Measurements from ENCODE around the gene MB21D2. TPM values are rescaled to one million over a fixed set of nuclear protein-coding genes. Genes with fewer than 3 reads are reported as not detected.
"Not testable (repeated sequence)": the region's sequence is repeated elsewhere in the genome, so short reads cannot be mapped to it uniquely, and the experiment has no call there.

The MB21D2 gene
- total RNA-seq (1 to 10 TPM; 3.9 to 4.5 TPM), polyA plus RNA-seq (1 to 10 TPM; 3.3 to 5.3 TPM)
- long read RNA-seq, donor 1, transcript MB21D2-201 (2 exons, 3,368 nt): major isoform, 6 of 11 reads
- long read RNA-seq, donor 1, partial matches to known transcripts: 0 of 11 reads
- long read RNA-seq, donor 1, other reads (novel, unspliced or antisense): 5 of 11 reads
- long read RNA-seq, donor 2, partial matches to known transcripts: 0 of 6 reads
- long read RNA-seq, donor 2, other reads (novel, unspliced or antisense): 3 of 6 reads

DNA sequence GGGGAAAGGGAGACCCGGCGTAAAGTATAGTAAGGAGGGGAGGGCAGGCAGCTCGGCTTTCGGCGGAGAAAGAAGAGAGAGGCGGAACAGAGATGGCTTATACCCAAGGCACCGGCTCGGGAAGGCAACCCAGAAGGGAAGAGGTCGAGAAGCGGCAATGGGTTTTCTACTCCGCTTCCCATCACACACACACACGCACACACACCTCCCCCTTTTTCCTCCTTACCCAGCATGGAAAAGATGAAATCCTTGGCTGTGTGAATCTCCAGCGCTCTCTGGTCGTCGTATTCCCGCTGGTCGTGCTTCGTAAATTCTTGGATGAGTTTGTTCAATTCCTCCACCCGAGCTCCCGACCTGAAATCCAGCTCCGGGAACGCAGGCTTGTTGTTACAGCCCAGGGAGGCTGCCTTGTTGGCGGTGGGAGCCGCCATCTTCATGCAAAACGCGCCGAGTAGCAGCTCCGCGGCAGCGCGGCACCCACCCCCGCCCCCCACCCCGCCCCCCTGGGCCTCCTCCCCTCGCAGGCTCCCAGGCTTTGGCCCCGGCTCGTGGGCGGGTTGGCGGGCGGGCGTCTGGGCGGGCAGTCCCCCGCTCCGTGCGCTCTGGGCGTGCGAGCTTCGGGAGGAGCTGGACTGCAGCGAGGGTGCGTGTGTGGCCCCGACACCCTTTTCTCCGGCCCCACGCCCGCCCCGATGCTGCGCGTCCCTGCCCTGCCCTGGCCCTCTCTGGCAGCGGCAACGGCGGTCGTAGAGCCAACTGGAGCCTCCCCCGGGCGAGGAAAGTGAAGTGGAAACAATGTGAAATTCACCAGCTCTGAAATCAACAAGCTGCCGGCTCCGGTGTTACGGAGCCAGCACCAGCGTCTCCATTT, at the start of gene MB21D2:
TSS of gene MB21D2 (minus strand) at position 453 of the 871 bp plus-strand sequence. CDS start at position 437, 16 bp downstream.
- ATAC-seq (ENCODE audit: low FRiP score): peak; percentile 91
- peaks cover 4 to 9% of the 10 kb centered on the region in 2 donors for H3K4me1 ChIP-seq (ENCODE audit: control insufficient read depth in 1 of 2, insufficient read depth in 2 of 2, low read length in 2 of 2)
- H3K36me3 ChIP-seq (ENCODE audit: control insufficient read depth in 1 of 2, insufficient read depth in 2 of 2, low read length in 1 of 2): no peaks in the 10 kb centered on the region
- 0% methylated on average over 55 to 66 of the region's 66 CpGs for WGBS, 2 donors
- H3K27ac ChIP-seq (ENCODE audit: low read depth in 1 of 2, low read length in 2 of 2): peak within 1 kb of the TSS in 1 of 2 donors; percentile 93
- H3K27me3 ChIP-seq (ENCODE audit: control insufficient read depth in 1 of 2, insufficient read depth in 2 of 2, low read length in 1 of 2): no peaks in the 10 kb centered on the region
- peak; percentile 88 to 92 for DNase-seq
- intact Hi-C loops (cut with DNase I): loop anchor here (2.0 to 5.0 kb wide), 3 partner anchors 80 to 100 kb away; no protein-coding TSS in a partner anchor
- H3K9me3 ChIP-seq (ENCODE audit: control insufficient read depth, low read length): no peaks in the 10 kb centered on the region
- H3K4me3 ChIP-seq (ENCODE audit: low read length in 2 of 2): peak within 1 kb of the TSS; percentile 55 to 91

DNA sequence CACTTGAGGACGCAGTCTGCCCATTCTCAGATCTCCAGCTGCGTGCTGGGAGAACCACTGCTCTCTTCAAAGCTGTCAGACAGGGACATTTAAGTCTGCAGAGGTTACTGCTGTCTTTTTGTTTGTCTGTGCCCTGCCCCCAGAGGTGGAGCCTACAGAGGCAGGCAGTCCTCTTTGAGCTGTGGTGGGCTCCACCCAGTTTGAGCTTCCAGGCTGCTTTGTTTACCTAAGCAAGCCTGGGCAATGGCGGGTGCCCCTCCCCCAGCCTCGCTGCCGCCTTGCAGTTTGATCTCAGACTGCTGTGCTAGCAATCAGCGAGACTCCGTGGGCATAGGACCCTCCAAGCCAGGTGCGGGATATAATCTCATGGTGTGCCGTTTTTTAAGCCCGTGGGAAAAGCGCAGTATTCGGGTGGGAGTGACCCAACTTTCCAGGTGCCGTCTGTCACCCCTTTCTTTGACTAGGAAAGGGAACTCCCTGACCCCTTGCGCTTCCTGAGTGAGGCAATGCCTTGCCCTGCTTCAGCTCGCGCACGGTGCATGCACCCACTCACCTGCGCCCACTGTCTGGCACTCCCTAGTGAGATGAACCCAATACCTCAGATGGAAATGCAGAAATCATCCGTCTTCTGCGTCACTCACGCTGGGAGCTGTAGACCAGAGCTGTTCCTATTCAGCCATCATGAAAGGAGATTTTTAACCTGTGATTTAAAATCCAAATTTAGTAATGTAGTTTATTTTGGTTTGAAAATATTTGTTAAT, 47.5 kb upstream of the MB21D2 start:
- H3K27me3 ChIP-seq (ENCODE audit: control insufficient read depth in 1 of 2, insufficient read depth in 2 of 2, low read length in 1 of 2); DNase-seq; H3K4me3 ChIP-seq (ENCODE audit: low read length in 2 of 2); intact Hi-C loops (cut with DNase I); H3K27ac ChIP-seq (ENCODE audit: low read depth in 1 of 2, low read length in 2 of 2); ATAC-seq (ENCODE audit: low FRiP score); H3K36me3 ChIP-seq (ENCODE audit: control insufficient read depth in 1 of 2, insufficient read depth in 2 of 2, low read length in 1 of 2); H3K9me3 ChIP-seq (ENCODE audit: control insufficient read depth, low read length); H3K4me1 ChIP-seq (ENCODE audit: control insufficient read depth in 1 of 2, insufficient read depth in 2 of 2, low read length in 2 of 2): not testable (repeated sequence)
- WGBS, 2 donors: 84% methylated on average over 18 to 21 of the region's 21 CpGs

DNA sequence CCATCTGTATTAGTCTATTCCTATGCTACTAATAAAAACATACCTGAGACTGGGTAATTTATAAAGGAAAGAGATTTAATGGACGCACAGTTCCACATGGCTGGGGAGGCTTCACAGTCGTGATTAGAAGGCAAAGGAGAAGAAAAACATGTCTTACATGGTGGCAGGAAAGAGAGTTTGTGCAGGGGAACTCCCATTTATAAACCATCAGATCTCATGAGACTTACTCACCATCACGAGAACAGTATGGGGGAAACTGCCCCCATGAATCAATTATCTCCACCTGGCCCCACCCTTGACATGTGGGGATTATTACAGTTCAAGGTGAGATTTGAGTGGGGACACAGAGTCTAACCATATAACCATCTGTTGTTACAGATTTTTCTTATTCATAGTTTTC, 42.1 kb upstream of the MB21D2 start:
- H3K4me3 ChIP-seq (ENCODE audit: low read length in 2 of 2): no peak overlapping the region
- DNase-seq (no peak), ATAC-seq (ENCODE audit: low FRiP score) (no peak)
- intact Hi-C loops (cut with DNase I): no loop called here
- WGBS, 2 donors: 79 to 82% methylated on average over 3 of the region's 3 CpGs
- no peak overlapping the region for H3K27ac ChIP-seq (ENCODE audit: low read depth in 1 of 2, low read length in 2 of 2)
- no peaks in the 10 kb centered on the region for H3K4me1 ChIP-seq (ENCODE audit: control insufficient read depth in 1 of 2, insufficient read depth in 2 of 2, low read length in 2 of 2)
- H3K9me3 ChIP-seq (ENCODE audit: control insufficient read depth, low read length): no peaks in the 10 kb centered on the region
- no peaks in the 10 kb centered on the region for H3K36me3 ChIP-seq (ENCODE audit: control insufficient read depth in 1 of 2, insufficient read depth in 2 of 2, low read length in 1 of 2)
- H3K27me3 ChIP-seq (ENCODE audit: control insufficient read depth in 1 of 2, insufficient read depth in 2 of 2, low read length in 1 of 2): no peaks in the 10 kb centered on the region

- no peak for DNase-seq
- H3K36me3 ChIP-seq (ENCODE audit: control insufficient read depth in 1 of 2, insufficient read depth in 2 of 2, low read length in 1 of 2): no peaks in the 10 kb centered on the region
- no peak overlapping the region for H3K27ac ChIP-seq (ENCODE audit: low read depth in 1 of 2, low read length in 2 of 2)
- no peaks in the 10 kb centered on the region for H3K9me3 ChIP-seq (ENCODE audit: control insufficient read depth, low read length)
- H3K4me3 ChIP-seq (ENCODE audit: low read length in 2 of 2): no peak overlapping the region
- peak; percentile 11 for ATAC-seq (ENCODE audit: low FRiP score)
- intact Hi-C loops (cut with DNase I): no loop called here
- H3K27me3 ChIP-seq (ENCODE audit: control insufficient read depth in 1 of 2, insufficient read depth in 2 of 2, low read length in 1 of 2): no peaks in the 10 kb centered on the region
- no peaks in the 10 kb centered on the region for H3K4me1 ChIP-seq (ENCODE audit: control insufficient read depth in 1 of 2, insufficient read depth in 2 of 2, low read length in 2 of 2)
Measured at GRCh38 chr3:192958219-192958872, 40.7 kb upstream of the MB21D2 start.

DNA sequence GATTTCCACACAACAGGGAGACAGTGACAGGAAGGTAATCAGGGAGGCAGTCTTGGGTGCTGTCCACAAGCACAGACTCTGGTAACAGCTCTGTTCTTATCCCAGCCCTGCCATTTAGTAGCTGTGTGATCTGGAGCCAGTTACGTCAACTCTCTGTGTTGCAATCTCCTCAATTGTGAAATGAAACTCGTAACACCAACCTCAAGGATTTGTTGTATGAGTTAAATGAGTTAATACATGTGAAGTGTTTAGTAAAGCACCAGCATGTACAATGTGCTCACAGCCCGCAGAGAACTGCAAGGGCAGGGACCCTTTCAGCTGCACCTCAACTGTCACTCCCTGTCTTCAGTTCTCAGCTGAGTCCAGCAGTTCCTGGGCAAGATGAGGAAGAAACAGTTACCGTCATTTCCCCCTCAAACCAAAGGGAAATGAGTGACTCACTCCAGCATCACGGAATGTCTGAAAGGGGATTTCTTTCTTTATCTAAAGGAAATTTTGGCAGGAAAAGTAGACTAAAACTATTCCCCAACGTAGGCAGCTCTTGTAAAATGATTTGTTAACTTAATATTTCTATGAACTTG, 39.9 kb upstream of the MB21D2 start:
- peak; percentile 93 for ATAC-seq (ENCODE audit: low FRiP score)
- peak in 1 of 2 donors; percentile 53 for DNase-seq
- no peak overlapping the region for H3K27ac ChIP-seq (ENCODE audit: low read depth in 1 of 2, low read length in 2 of 2)
- no peaks in the 10 kb centered on the region for H3K9me3 ChIP-seq (ENCODE audit: control insufficient read depth, low read length)
- WGBS, 2 donors: 20 to 27% methylated on average over 6 of the region's 6 CpGs
- H3K4me3 ChIP-seq (ENCODE audit: low read length in 2 of 2): no peak overlapping the region
- no peaks in the 10 kb centered on the region for H3K27me3 ChIP-seq (ENCODE audit: control insufficient read depth in 1 of 2, insufficient read depth in 2 of 2, low read length in 1 of 2)
- intact Hi-C loops (cut with DNase I): no loop called here
- no peaks in the 10 kb centered on the region for H3K4me1 ChIP-seq (ENCODE audit: control insufficient read depth in 1 of 2, insufficient read depth in 2 of 2, low read length in 2 of 2)
- no peaks in the 10 kb centered on the region for H3K36me3 ChIP-seq (ENCODE audit: control insufficient read depth in 1 of 2, insufficient read depth in 2 of 2, low read length in 1 of 2)

- no peak for ATAC-seq (ENCODE audit: low FRiP score)
- no peaks in the 10 kb centered on the region for H3K9me3 ChIP-seq (ENCODE audit: control insufficient read depth, low read length)
- 90 to 93% methylated on average over 5 of the region's 5 CpGs for WGBS, 2 donors
- intact Hi-C loops (cut with DNase I): no loop called here
- no peaks in the 10 kb centered on the region for H3K27me3 ChIP-seq (ENCODE audit: control insufficient read depth in 1 of 2, insufficient read depth in 2 of 2, low read length in 1 of 2)
- H3K36me3 ChIP-seq (ENCODE audit: control insufficient read depth in 1 of 2, insufficient read depth in 2 of 2, low read length in 1 of 2): no peaks in the 10 kb centered on the region
- H3K4me1 ChIP-seq (ENCODE audit: control insufficient read depth in 1 of 2, insufficient read depth in 2 of 2, low read length in 2 of 2): no peaks in the 10 kb centered on the region
- no peak overlapping the region for H3K27ac ChIP-seq (ENCODE audit: low read depth in 1 of 2, low read length in 2 of 2)
- no peak for DNase-seq
- no peak overlapping the region for H3K4me3 ChIP-seq (ENCODE audit: low read length in 2 of 2)
Measured at GRCh38 chr3:192953926-192954325, 36.3 kb upstream of the MB21D2 start.

DNA sequence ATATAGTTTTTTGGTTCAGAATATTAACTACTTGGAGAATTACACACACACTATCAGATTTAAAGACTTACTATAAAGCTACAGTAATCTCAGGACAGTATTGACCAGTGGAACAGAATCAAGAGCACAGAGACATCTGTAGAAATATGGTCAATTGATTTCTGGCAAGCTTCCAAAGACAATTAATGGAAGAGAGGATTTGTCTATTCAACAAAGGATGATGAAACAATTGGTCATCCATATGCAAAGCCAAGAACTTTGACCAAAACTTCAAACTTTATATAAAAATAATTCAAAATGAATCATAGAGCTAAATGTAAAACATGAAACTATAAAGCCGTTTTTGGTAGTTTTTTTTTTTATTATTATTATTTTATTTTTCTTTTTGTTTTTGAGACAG, 29.8 kb upstream of the MB21D2 start:
- H3K9me3 ChIP-seq (ENCODE audit: control insufficient read depth, low read length): no peaks in the 10 kb centered on the region
- WGBS, 2 donors: 85 to 88% methylated on average over 1 of the region's 1 CpG
- no peaks in the 10 kb centered on the region for H3K36me3 ChIP-seq (ENCODE audit: control insufficient read depth in 1 of 2, insufficient read depth in 2 of 2, low read length in 1 of 2)
- no peak overlapping the region for H3K4me3 ChIP-seq (ENCODE audit: low read length in 2 of 2)
- no peak for DNase-seq
- H3K27ac ChIP-seq (ENCODE audit: low read depth in 1 of 2, low read length in 2 of 2): no peak overlapping the region
- no peaks in the 10 kb centered on the region for H3K27me3 ChIP-seq (ENCODE audit: control insufficient read depth in 1 of 2, insufficient read depth in 2 of 2, low read length in 1 of 2)
- intact Hi-C loops (cut with DNase I): no loop called here
- ATAC-seq (ENCODE audit: low FRiP score): no peak
- H3K4me1 ChIP-seq (ENCODE audit: control insufficient read depth in 1 of 2, insufficient read depth in 2 of 2, low read length in 2 of 2): no peaks in the 10 kb centered on the region

DNA sequence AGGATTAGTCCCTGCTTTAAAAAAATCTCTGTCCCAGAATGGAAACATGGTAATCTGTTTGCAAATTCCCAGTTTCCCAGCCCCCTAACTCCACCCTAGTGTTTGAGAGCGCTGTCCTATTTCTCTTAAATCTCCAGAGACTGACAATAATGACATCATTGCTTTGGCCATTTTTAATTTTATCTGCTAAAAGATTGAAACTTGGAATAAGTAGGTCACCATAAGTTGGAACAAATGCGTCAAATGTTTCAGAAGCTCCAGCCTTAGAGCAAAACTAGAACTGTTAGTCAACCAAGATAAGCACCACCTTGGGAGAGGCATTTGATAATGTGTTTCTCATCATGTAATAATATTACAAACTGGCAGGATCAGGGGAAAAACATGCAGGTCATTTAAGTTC, 25.7 kb upstream of the MB21D2 start:
- WGBS, 2 donors: 6 to 7% methylated on average over 2 of the region's 2 CpGs
- Histone ChIP-seq H3K36me3 (ENCODE audit: control insufficient read depth in 1 of 2, insufficient read depth in 2 of 2, low read length in 1 of 2) (no peaks in the 10 kb centered on the region), H3K27ac (ENCODE audit: low read depth in 1 of 2, low read length in 2 of 2) (no peak overlapping the region), H3K9me3 (ENCODE audit: control insufficient read depth, low read length) (no peaks in the 10 kb centered on the region), H3K4me1 (ENCODE audit: control insufficient read depth in 1 of 2, insufficient read depth in 2 of 2, low read length in 2 of 2) (no peaks in the 10 kb centered on the region), H3K4me3 (ENCODE audit: low read length in 2 of 2) (no peak overlapping the region), H3K27me3 (ENCODE audit: control insufficient read depth in 1 of 2, insufficient read depth in 2 of 2, low read length in 1 of 2) (no peaks in the 10 kb centered on the region)
- intact Hi-C loops (cut with DNase I): no loop called here
- peak; percentile 63 for ATAC-seq (ENCODE audit: low FRiP score)
- DNase-seq: no peak

Measured in aorta (tissue), 5 donors.